Measurements from ENCODE around the gene RNASE13.

The RNASE13 gene

GRCh38 chr14:21069388-21070082, 34.9 kb upstream of the RNASE13 start:
- no CpG with 5 or more reads among the region's 40 CpGs for WGBS (ENCODE audit: extremely low coverage, insufficient coverage, low lambda C conversion rate)
- Histone ChIP-seq H2BK120ac (ENCODE audit: low read depth, low read length) (no peak overlapping the region), H3K18ac (ENCODE audit: low read length) (peak overlapping the region; percentile 77), H3K79me2 (ENCODE audit: control insufficient read depth, insufficient read depth, low read length) (peaks cover 3% of the 10 kb centered on the region), H3K27ac (ENCODE audit: low read depth, low read length) (peak overlapping the region; percentile 99), H3K36me3 (ENCODE audit: control insufficient read depth, insufficient read depth, low read length) (peaks cover 2% of the 10 kb centered on the region), H2BK5ac (ENCODE audit: low read length) (peak overlapping the region; percentile 43), H3K4me3 (ENCODE audit: low read length) (peak overlapping the region; percentile 64), H2BK15ac (replicated peaks; ENCODE audit: low read depth) (no peak overlapping the region), H4K8ac (ENCODE audit: low read depth, low read length) (no peak overlapping the region), H2AK5ac (ENCODE audit: low read length) (no peak overlapping the region), H3K4me2 (ENCODE audit: low read length) (peak overlapping the region; percentile 77), H3K23ac (ENCODE audit: low read length) (peak overlapping the region; percentile 11), H3K56ac (ENCODE audit: low read length) (peak overlapping the region; percentile 99), H3K9ac (ENCODE audit: low read length) (peak overlapping the region; percentile 70), H4K5ac (ENCODE audit: low read length) (no peak overlapping the region), H3K79me1 (ENCODE audit: low read length) (peaks cover 8% of the 10 kb centered on the region), H3K27me3 (ENCODE audit: insufficient read depth, low read length, poor library complexity) (no peaks in the 10 kb centered on the region), H3K4me1 (ENCODE audit: control insufficient read depth, low read depth, low read length) (peaks cover 5% of the 10 kb centered on the region), H3K4ac (ENCODE audit: low read depth, low read length) (peak overlapping the region; percentile 74)
- DNase-seq, result peak; percentile 86

- H4K8ac ChIP-seq (ENCODE audit: low read depth, low read length), result no peak overlapping the region
- H3K18ac ChIP-seq (ENCODE audit: low read length), result peak overlapping the region; percentile 77
- peaks cover 2% of the 10 kb centered on the region for H3K36me3 ChIP-seq (ENCODE audit: control insufficient read depth, insufficient read depth, low read length)
- peak overlapping the region; percentile 74 for H3K4ac ChIP-seq (ENCODE audit: low read depth, low read length)
- peak overlapping the region; percentile 99 for H3K56ac ChIP-seq (ENCODE audit: low read length)
- peak overlapping the region; percentile 16 for H2BK120ac ChIP-seq (ENCODE audit: low read depth, low read length)
- peak overlapping the region; percentile 70 for H3K9ac ChIP-seq (ENCODE audit: low read length)
- peak overlapping the region; percentile 77 for H3K4me2 ChIP-seq (ENCODE audit: low read length)
- peak overlapping the region; percentile 99 for H3K27ac ChIP-seq (ENCODE audit: low read depth, low read length)
- peaks cover 8% of the 10 kb centered on the region for H3K79me1 ChIP-seq (ENCODE audit: low read length)
- H3K4me3 ChIP-seq (ENCODE audit: low read length), result peak overlapping the region; percentile 64
- no peak overlapping the region for H2BK15ac ChIP-seq (replicated peaks; ENCODE audit: low read depth)
- DNase-seq, result peak; percentile 81
- peaks cover 3% of the 10 kb centered on the region for H3K79me2 ChIP-seq (ENCODE audit: control insufficient read depth, insufficient read depth, low read length)
- peak overlapping the region; percentile 0 for H2BK5ac ChIP-seq (ENCODE audit: low read length)
- H3K27me3 ChIP-seq (ENCODE audit: insufficient read depth, low read length, poor library complexity), result no peaks in the 10 kb centered on the region
- no peak overlapping the region for H4K5ac ChIP-seq (ENCODE audit: low read length)
- no peak overlapping the region for H2AK5ac ChIP-seq (ENCODE audit: low read length)
- H3K23ac ChIP-seq (ENCODE audit: low read length), result peak overlapping the region; percentile 11
- WGBS (ENCODE audit: extremely low coverage, insufficient coverage, low lambda C conversion rate), result no CpG with 5 or more reads among the region's 45 CpGs
- peaks cover 5% of the 10 kb centered on the region for H3K4me1 ChIP-seq (ENCODE audit: control insufficient read depth, low read depth, low read length)
Observed at GRCh38 chr14:21068521-21069387, 34.1 kb upstream of the RNASE13 start.

- WGBS (ENCODE audit: extremely low coverage, insufficient coverage, low lambda C conversion rate), result no CpG with 5 or more reads among the region's 7 CpGs
- no peaks in the 10 kb centered on the region for H3K27me3 ChIP-seq (ENCODE audit: insufficient read depth, low read length, poor library complexity)
Observed at GRCh38 chr14:21066882-21067502, 32.4 kb upstream of the RNASE13 start.

GRCh38 chr14:21063479-21063878, 28.9 kb upstream of the RNASE13 start:
- Histone ChIP-seq H3K36me3 (ENCODE audit: control insufficient read depth, insufficient read depth, low read length) (no peaks in the 10 kb centered on the region), H2BK120ac (ENCODE audit: low read depth, low read length) (no peak overlapping the region), H3K79me1 (ENCODE audit: low read length) (no peaks in the 10 kb centered on the region), H3K23ac (ENCODE audit: low read length) (no peak overlapping the region), H2BK5ac (ENCODE audit: low read length) (no peak overlapping the region), H3K4me3 (ENCODE audit: low read length) (no peak overlapping the region), H3K56ac (ENCODE audit: low read length) (no peak overlapping the region), H3K4ac (ENCODE audit: low read depth, low read length) (no peak overlapping the region), H3K27ac (ENCODE audit: low read depth, low read length) (no peak overlapping the region), H3K27me3 (ENCODE audit: insufficient read depth, low read length, poor library complexity) (no peaks in the 10 kb centered on the region), H4K5ac (ENCODE audit: low read length) (no peak overlapping the region), H3K9ac (ENCODE audit: low read length) (no peak overlapping the region), H2AK5ac (ENCODE audit: low read length) (no peak overlapping the region), H4K8ac (ENCODE audit: low read depth, low read length) (no peak overlapping the region), H3K79me2 (ENCODE audit: control insufficient read depth, insufficient read depth, low read length) (no peaks in the 10 kb centered on the region), H3K4me2 (ENCODE audit: low read length) (no peak overlapping the region), H2BK15ac (replicated peaks; ENCODE audit: low read depth) (no peak overlapping the region), H3K4me1 (ENCODE audit: control insufficient read depth, low read depth, low read length) (peaks cover 3% of the 10 kb centered on the region), H3K18ac (ENCODE audit: low read length) (no peak overlapping the region)
- no CpG with 5 or more reads among the region's 3 CpGs for WGBS (ENCODE audit: extremely low coverage, insufficient coverage, low lambda C conversion rate)
- DNase-seq, result peak; percentile 74

More at GRCh38 chr14:21066882-21067502, 32.4 kb upstream of the RNASE13 start:
- H2BK15ac ChIP-seq (replicated peaks; ENCODE audit: low read depth), result no peak overlapping the region
- no peak overlapping the region for H2AK5ac ChIP-seq (ENCODE audit: low read length)
- H3K4ac ChIP-seq (ENCODE audit: low read depth, low read length), result no peak overlapping the region
- no peak overlapping the region for H3K9ac ChIP-seq (ENCODE audit: low read length)
- peaks cover 2% of the 10 kb centered on the region for H3K4me1 ChIP-seq (ENCODE audit: control insufficient read depth, low read depth, low read length)
- peak; percentile 61 for DNase-seq
- H4K5ac ChIP-seq (ENCODE audit: low read length), result no peak overlapping the region
- no peak overlapping the region for H3K23ac ChIP-seq (ENCODE audit: low read length)
- H3K79me1 ChIP-seq (ENCODE audit: low read length), result no peaks in the 10 kb centered on the region
- no peaks in the 10 kb centered on the region for H3K79me2 ChIP-seq (ENCODE audit: control insufficient read depth, insufficient read depth, low read length)
- H4K8ac ChIP-seq (ENCODE audit: low read depth, low read length), result no peak overlapping the region
- H3K27ac ChIP-seq (ENCODE audit: low read depth, low read length), result no peak overlapping the region
- no peak overlapping the region for H3K18ac ChIP-seq (ENCODE audit: low read length)
- H3K4me3 ChIP-seq (ENCODE audit: low read length), result no peak overlapping the region
- H3K56ac ChIP-seq (ENCODE audit: low read length), result no peak overlapping the region
- no peak overlapping the region for H2BK120ac ChIP-seq (ENCODE audit: low read depth, low read length)
- H2BK5ac ChIP-seq (ENCODE audit: low read length), result no peak overlapping the region
- H3K4me2 ChIP-seq (ENCODE audit: low read length), result no peak overlapping the region
- no peaks in the 10 kb centered on the region for H3K36me3 ChIP-seq (ENCODE audit: control insufficient read depth, insufficient read depth, low read length)

DNA sequence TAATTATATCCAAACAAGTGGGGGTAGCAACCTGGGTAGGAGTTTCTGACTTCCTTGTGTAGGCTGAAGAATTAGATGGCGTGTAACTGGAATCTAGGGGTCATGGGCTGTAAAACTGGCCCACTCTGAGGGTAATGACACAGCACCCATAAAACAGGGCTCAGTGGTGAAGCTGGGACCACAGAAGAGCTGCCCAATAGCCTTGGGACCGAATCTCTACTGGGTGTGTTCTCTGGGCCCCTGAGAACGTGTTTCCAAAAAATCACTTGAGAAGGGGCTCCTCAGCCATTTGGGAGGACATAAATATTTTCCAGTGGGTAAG, 26.7 kb upstream of the RNASE13 start:
- no peak overlapping the region for H4K8ac ChIP-seq (ENCODE audit: low read depth, low read length)
- no peak overlapping the region for H3K18ac ChIP-seq (ENCODE audit: low read length)
- WGBS (ENCODE audit: extremely low coverage, insufficient coverage, low lambda C conversion rate), result no CpG with 5 or more reads among the region's 3 CpGs
- no peaks in the 10 kb centered on the region for H3K27me3 ChIP-seq (ENCODE audit: insufficient read depth, low read length, poor library complexity)
- no peak overlapping the region for H4K5ac ChIP-seq (ENCODE audit: low read length)
- H2BK120ac ChIP-seq (ENCODE audit: low read depth, low read length), result no peak overlapping the region
- no peak overlapping the region for H3K9ac ChIP-seq (ENCODE audit: low read length)
- no peak overlapping the region for H3K56ac ChIP-seq (ENCODE audit: low read length)
- no peak overlapping the region for H3K4me2 ChIP-seq (ENCODE audit: low read length)
- no peak for DNase-seq
- no peaks in the 10 kb centered on the region for H3K79me2 ChIP-seq (ENCODE audit: control insufficient read depth, insufficient read depth, low read length)
- H3K79me1 ChIP-seq (ENCODE audit: low read length), result no peaks in the 10 kb centered on the region
- no peak overlapping the region for H3K23ac ChIP-seq (ENCODE audit: low read length)
- H3K27ac ChIP-seq (ENCODE audit: low read depth, low read length), result no peak overlapping the region
- no peak overlapping the region for H2AK5ac ChIP-seq (ENCODE audit: low read length)
- no peak overlapping the region for H3K4ac ChIP-seq (ENCODE audit: low read depth, low read length)
- no peak overlapping the region for H3K4me3 ChIP-seq (ENCODE audit: low read length)
- peaks cover 2% of the 10 kb centered on the region for H3K4me1 ChIP-seq (ENCODE audit: control insufficient read depth, low read depth, low read length)
- H2BK15ac ChIP-seq (replicated peaks; ENCODE audit: low read depth), result no peak overlapping the region
- H2BK5ac ChIP-seq (ENCODE audit: low read length), result no peak overlapping the region
- no peaks in the 10 kb centered on the region for H3K36me3 ChIP-seq (ENCODE audit: control insufficient read depth, insufficient read depth, low read length)
